ENCODE data around the gene ISY1.

- TF ChIP-seq, protein P1, sequence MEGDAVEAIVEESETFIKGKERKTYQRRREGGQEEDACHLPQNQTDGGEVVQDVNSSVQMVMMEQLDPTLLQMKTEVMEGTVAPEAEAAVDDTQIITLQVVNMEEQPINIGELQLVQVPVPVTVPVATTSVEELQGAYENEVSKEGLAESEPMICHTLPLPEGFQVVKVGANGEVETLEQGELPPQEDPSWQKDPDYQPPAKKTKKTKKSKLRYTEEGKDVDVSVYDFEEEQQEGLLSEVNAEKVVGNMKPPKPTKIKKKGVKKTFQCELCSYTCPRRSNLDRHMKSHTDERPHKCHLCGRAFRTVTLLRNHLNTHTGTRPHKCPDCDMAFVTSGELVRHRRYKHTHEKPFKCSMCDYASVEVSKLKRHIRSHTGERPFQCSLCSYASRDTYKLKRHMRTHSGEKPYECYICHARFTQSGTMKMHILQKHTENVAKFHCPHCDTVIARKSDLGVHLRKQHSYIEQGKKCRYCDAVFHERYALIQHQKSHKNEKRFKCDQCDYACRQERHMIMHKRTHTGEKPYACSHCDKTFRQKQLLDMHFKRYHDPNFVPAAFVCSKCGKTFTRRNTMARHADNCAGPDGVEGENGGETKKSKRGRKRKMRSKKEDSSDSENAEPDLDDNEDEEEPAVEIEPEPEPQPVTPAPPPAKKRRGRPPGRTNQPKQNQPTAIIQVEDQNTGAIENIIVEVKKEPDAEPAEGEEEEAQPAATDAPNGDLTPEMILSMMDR (IDR thresholded peaks at IDR 0.05 in 2 of 3, conservative IDR thresholded peaks at IDR 0.05 in 1 of 3; ENCODE audit: borderline replicate concordance in 1 of 3, insufficient read depth in 1 of 3, low read depth in 2 of 3, low read length in 2 of 3): no peak; a peak in 1 of 6 replicates
- TF ChIP-seq POLR2AphosphoS5 (IDR thresholded peaks at IDR 0.05; ENCODE audit: low read depth, low read length): no peak
- TF ChIP-seq POLR2A (IDR thresholded peaks at IDR 0.05; ENCODE audit: borderline replicate concordance, extremely low read depth, insufficient read depth, insufficient read length): no peak
- TF ChIP-seq EZH2 (IDR thresholded peaks at IDR 0.05): no peak
- no peak for TF ChIP-seq JUND (IDR thresholded peaks at IDR 0.05)
- TF ChIP-seq RAD21 (IDR thresholded peaks at IDR 0.05; ENCODE audit: low read depth): no peak
- TF ChIP-seq, protein P2, sequence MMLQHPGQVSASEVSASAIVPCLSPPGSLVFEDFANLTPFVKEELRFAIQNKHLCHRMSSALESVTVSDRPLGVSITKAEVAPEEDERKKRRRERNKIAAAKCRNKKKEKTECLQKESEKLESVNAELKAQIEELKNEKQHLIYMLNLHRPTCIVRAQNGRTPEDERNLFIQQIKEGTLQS (IDR thresholded peaks at IDR 0.05): no peak
- no peak for TF ChIP-seq FOSL1 (IDR thresholded peaks at IDR 0.05; ENCODE audit: low read depth)
- TF ChIP-seq CEBPB (IDR thresholded peaks at IDR 0.05; ENCODE audit: low read depth): no peak
- no peak for TF ChIP-seq REST (IDR thresholded peaks at IDR 0.05; ENCODE audit: low read depth)
Observed at GRCh38 chr3:129161860-129162271, 1.0 kb upstream of the ISY1 start.

Data from HCT116 (cell line).